ENCODE results near the gene GAB2.

Gene GAB2

DNA sequence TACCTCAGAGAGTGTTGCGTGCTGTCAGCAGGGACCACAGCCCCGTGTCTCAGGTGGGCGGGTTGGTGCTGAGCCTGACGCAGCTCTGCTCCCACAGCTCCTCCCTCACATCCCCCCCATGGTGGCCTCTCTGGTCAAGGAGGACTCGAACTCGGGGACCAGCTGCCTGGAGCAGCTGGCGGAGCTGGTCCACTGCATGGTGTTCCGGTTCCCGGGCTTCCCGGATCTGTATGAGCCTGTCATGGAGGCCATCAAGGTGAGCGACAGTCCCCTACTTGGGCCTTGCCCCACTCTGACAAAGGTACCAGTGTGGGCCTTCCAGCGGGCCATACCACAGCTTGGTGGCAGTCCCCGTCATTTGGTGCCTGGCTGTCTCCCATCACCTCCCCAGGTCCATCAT is 217.1 kb downstream of the GAB2 start:
- Histone ChIP-seq H3K36me3 (ENCODE audit: insufficient read depth, low read length) (no peaks in the 10 kb centered on the region), H3K9ac (ENCODE audit: insufficient read length) (no peak overlapping the region), H3K4me3 (no peak overlapping the region), H3K27ac (no peak overlapping the region), H3K9me3 (ENCODE audit: low read depth, low read length) (no peaks in the 10 kb centered on the region)
- TF ChIP-seq EZH2 (IDR thresholded peaks at IDR 0.05): no peak
- no peak for TF ChIP-seq FOXP2 (optimal IDR thresholded peaks at IDR 0.05; ENCODE audit: control extremely low read depth, extremely low read length, insufficient read depth)
- TF ChIP-seq POLR2AphosphoS5 (IDR thresholded peaks at IDR 0.05; ENCODE audit: borderline replicate concordance, low read depth, low read length): no peak
- no peak for DNase-seq (ENCODE audit: low read depth, low spot score)

DNA sequence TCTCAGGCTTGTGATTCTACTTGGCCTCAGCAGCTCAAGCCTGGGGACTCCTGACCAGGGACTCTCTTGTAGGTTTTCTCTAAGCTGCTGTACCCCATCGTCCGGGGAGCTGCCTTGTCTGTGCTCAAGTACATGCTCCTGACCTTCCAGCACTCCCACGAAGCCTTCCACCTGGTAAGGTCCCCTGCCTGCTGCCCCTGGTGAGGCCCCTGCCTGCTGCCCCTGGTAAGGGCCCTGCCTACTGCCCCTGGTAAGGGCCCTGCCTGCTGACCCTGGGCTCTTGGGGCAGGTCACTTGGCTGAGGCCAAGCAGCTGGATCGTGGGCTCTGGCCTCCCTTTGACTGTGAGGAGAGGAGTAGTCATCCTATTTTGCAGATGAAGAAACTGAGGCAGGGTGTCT is 217.6 kb downstream of the GAB2 start:
- DNase-seq (ENCODE audit: low read depth, low spot score): no peak
- Histone ChIP-seq H3K4me3 (no peak overlapping the region), H3K36me3 (ENCODE audit: insufficient read depth, low read length) (no peaks in the 10 kb centered on the region), H3K9ac (ENCODE audit: insufficient read length) (no peak overlapping the region), H3K27ac (no peak overlapping the region), H3K9me3 (ENCODE audit: low read depth, low read length) (no peaks in the 10 kb centered on the region)
- TF ChIP-seq EZH2 (IDR thresholded peaks at IDR 0.05): no peak
- no peak for TF ChIP-seq FOXP2 (optimal IDR thresholded peaks at IDR 0.05; ENCODE audit: control extremely low read depth, extremely low read length, insufficient read depth)
- no peak for TF ChIP-seq POLR2AphosphoS5 (IDR thresholded peaks at IDR 0.05; ENCODE audit: borderline replicate concordance, low read depth, low read length)

DNA sequence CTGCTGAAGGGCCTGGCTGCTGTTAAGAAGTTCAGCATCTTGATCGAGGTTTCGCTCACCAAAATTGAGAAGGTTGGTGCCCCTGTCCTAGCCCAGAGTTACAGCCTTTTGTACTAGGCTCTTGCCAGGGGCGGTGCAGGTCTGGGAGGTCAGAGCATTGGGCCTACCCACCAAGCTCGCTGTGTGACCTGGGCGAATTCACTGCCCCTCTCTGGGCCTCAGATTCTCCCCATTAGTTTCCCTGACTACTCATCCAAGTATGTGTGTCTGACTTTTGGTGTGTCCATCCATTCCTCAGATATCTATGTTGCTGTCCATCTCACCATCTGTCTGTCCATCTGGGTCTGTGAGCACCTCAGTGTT is 218.0 kb downstream of the GAB2 start:
- H3K9ac ChIP-seq (ENCODE audit: insufficient read length): no peak overlapping the region
- DNase-seq (ENCODE audit: low read depth, low spot score): no peak
- H3K27ac ChIP-seq: no peak overlapping the region
- no peak for TF ChIP-seq FOXP2 (optimal IDR thresholded peaks at IDR 0.05; ENCODE audit: control extremely low read depth, extremely low read length, insufficient read depth)
- no peak for TF ChIP-seq POLR2AphosphoS5 (IDR thresholded peaks at IDR 0.05; ENCODE audit: borderline replicate concordance, low read depth, low read length)
- no peak for TF ChIP-seq EZH2 (IDR thresholded peaks at IDR 0.05)
- H3K4me3 ChIP-seq: no peak overlapping the region
- no peaks in the 10 kb centered on the region for H3K36me3 ChIP-seq (ENCODE audit: insufficient read depth, low read length)
- H3K9me3 ChIP-seq (ENCODE audit: low read depth, low read length): no peaks in the 10 kb centered on the region

DNA sequence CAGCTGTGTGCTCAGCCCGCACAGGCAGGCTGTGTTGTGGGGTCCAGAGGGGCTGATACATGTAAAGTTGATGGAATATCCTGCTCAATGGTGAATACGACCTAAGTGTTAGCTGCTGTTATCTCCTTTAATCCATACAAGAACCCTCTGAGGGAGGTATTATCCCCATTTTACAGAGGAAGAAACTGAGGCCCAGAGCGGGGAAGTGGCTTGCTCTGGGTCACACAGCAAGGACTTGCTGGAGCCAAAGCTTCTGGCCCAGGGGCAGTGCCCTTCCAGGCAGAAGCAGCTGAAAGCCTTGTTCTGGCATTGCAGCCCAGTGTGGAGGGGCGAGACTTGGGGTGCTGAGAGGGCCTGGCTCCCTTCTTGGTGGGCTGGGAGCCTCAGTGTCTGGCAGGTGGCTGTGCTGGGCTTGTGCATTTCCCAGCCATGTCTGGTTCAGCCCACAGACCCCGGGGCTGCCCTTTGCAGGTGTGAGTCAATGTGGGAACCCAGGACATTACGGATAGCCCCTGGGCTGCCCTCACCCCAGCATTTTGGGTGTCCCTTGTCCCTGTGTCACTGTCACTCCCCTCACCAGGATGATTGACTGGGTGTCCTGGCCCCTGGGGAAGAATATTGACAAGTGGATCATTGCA is 218.5 kb downstream of the GAB2 start:
- H3K9me3 ChIP-seq (ENCODE audit: low read depth, low read length): no peaks in the 10 kb centered on the region
- no peak for DNase-seq (ENCODE audit: low read depth, low spot score)
- TF ChIP-seq FOXP2 (optimal IDR thresholded peaks at IDR 0.05; ENCODE audit: control extremely low read depth, extremely low read length, insufficient read depth) (no peak), POLR2AphosphoS5 (IDR thresholded peaks at IDR 0.05; ENCODE audit: borderline replicate concordance, low read depth, low read length) (no peak), EZH2 (IDR thresholded peaks at IDR 0.05) (no peak)
- no peaks in the 10 kb centered on the region for H3K36me3 ChIP-seq (ENCODE audit: insufficient read depth, low read length)
- H3K4me3 ChIP-seq: no peak overlapping the region
- no peak overlapping the region for H3K9ac ChIP-seq (ENCODE audit: insufficient read length)
- no peak overlapping the region for H3K27ac ChIP-seq

DNA sequence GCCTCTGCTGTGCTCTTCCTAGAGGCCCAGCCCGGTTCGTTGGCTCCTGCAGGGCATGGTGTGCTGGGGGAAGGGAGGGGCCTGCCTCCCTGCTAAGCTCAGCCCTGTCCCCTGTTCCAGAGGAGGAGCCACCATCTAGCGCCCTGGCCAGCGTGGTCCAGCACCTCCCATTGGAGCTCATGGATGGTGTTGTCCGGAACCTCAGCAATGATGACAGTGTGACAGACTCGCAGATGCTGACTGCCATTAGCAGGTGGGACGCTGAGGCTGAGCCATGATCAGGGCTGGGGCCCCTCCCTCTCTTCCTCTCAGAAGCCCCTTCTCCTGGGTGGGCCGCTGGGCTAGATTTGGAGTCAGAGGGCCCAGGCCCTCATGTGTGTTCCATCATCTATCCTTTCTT is 219.8 kb downstream of the GAB2 start:
- no peak for DNase-seq (ENCODE audit: low read depth, low spot score)
- no peak for TF ChIP-seq POLR2AphosphoS5 (IDR thresholded peaks at IDR 0.05; ENCODE audit: borderline replicate concordance, low read depth, low read length)
- TF ChIP-seq EZH2 (IDR thresholded peaks at IDR 0.05): no peak
- H3K4me3 ChIP-seq: no peak overlapping the region
- no peak overlapping the region for H3K9ac ChIP-seq (ENCODE audit: insufficient read length)
- H3K36me3 ChIP-seq (ENCODE audit: insufficient read depth, low read length): no peaks in the 10 kb centered on the region
- H3K27ac ChIP-seq: no peak overlapping the region
- H3K9me3 ChIP-seq (ENCODE audit: low read depth, low read length): no peaks in the 10 kb centered on the region

DNA sequence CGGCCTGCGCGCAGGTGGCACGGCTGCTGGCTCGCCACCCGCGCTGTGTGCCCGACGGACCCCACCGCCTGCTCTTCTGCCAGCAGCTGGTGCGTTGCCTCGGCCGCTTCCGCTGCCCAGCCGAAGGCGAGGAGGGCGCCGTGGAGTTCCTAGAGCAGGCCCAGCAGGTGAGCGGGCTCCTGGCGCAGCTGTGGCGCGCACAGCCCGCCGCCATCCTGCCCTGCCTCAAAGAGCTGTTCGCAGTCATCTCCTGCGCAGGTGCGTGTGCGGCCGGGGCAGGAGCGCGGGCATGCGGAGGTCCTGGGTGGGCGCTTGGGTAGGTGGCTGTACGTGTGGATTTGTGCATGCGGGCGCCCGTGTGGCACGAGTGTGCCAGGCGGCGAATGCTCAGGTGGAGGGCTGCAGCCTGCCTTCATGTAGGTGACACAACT is 220.9 kb downstream of the GAB2 start:
- no peaks in the 10 kb centered on the region for H3K9me3 ChIP-seq (ENCODE audit: low read depth, low read length)
- H3K27ac ChIP-seq: no peak overlapping the region
- H3K9ac ChIP-seq (ENCODE audit: insufficient read length): no peak overlapping the region
- H3K4me3 ChIP-seq: no peak overlapping the region
- H3K36me3 ChIP-seq (ENCODE audit: insufficient read depth, low read length): no peaks in the 10 kb centered on the region
- DNase-seq (ENCODE audit: low read depth, low spot score): no peak
- TF ChIP-seq POLR2AphosphoS5 (IDR thresholded peaks at IDR 0.05; ENCODE audit: borderline replicate concordance, low read depth, low read length) (no peak), EZH2 (IDR thresholded peaks at IDR 0.05) (no peak), FOXP2 (optimal IDR thresholded peaks at IDR 0.05; ENCODE audit: control extremely low read depth, extremely low read length, insufficient read depth) (no peak)

DNA sequence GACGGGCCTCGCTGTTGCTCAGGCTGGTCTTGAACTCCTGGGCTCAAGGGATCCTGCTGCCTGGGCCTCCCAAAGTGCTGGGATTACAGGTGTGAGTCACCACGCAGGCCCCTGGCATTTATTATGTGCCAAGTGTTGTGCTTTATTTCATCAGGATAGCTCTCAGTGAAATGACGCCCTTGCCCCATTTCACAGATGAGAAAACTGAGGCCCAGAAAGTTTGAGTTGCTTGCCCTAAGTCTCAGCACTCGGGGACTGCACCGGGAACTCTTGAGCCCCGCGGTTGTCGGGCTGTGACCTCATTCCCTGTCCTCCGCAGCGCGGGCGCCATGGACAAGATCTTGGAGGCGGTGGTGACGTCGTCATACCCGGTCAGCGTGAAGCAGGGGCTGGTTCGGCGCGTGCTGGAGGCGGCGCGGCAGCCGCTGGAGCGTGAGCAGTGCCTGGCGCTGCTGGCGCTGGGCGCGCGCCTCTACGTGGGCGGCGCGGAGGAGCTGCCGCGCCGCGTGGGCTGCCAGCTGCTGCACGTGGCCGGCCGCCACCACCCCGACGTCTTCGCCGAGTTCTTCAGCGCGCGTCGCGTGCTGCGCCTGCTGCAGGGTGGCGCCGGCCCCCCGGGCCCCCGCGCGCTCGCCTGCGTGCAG is 221.6 kb downstream of the GAB2 start:
- Histone ChIP-seq H3K36me3 (ENCODE audit: insufficient read depth, low read length) (no peaks in the 10 kb centered on the region), H3K9me3 (ENCODE audit: low read depth, low read length) (no peaks in the 10 kb centered on the region), H3K27ac (no peak overlapping the region), H3K4me3 (no peak overlapping the region), H3K9ac (ENCODE audit: insufficient read length) (no peak overlapping the region)
- DNase-seq (ENCODE audit: low read depth, low spot score): no peak
- no peak for TF ChIP-seq FOXP2 (optimal IDR thresholded peaks at IDR 0.05; ENCODE audit: control extremely low read depth, extremely low read length, insufficient read depth)
- no peak for TF ChIP-seq EZH2 (IDR thresholded peaks at IDR 0.05)
- TF ChIP-seq POLR2AphosphoS5 (IDR thresholded peaks at IDR 0.05; ENCODE audit: borderline replicate concordance, low read depth, low read length): no peak

DNA sequence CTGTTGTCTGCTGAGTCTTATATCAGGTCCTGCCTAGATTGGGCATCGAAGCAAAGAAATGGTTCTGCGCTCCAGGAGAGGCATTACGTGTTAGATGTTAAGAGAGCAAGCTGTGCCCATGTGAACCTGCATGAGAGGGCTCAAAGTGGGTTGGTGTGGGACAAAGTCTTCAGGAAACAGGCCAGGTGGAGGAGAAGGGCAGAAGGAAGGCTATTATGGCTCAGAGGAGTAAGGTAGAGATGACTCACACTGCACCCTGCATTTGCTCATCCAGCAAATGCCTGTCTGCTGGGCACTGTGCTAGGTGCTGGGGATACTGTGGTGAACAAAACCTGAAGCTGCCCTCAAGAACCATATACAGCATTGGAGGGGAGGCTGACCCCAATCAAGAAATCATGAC is 223.1 kb downstream of the GAB2 start:
- no peak for DNase-seq (ENCODE audit: low read depth, low spot score)
- no peak overlapping the region for H3K27ac ChIP-seq
- TF ChIP-seq EZH2 (IDR thresholded peaks at IDR 0.05) (no peak), FOXP2 (optimal IDR thresholded peaks at IDR 0.05; ENCODE audit: control extremely low read depth, extremely low read length, insufficient read depth) (no peak), POLR2AphosphoS5 (IDR thresholded peaks at IDR 0.05; ENCODE audit: borderline replicate concordance, low read depth, low read length) (no peak)

DNA sequence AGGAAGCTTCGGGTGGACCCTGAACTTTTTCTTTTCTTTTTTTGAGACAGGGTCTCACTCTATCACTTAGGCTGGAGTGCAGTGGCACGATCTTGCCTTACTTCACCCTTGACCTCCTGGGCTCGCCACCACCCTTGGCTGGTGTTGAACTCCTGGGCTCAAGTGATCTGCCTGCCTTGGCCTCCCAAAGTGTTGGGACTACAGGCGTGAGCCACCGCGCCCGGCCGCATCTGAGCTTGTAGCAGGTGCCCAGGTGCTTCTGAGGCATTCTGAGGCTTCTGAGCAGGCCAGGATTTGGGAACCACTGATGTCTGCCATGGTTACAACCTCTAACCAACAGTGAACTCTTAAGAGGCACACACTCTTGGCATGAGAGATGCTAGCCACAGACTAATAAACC is 223.8 kb downstream of the GAB2 start:
- no peak for DNase-seq (ENCODE audit: low read depth, low spot score)
- Histone ChIP-seq H3K4me3 (no peak overlapping the region), H3K36me3 (ENCODE audit: insufficient read depth, low read length) (no peaks in the 10 kb centered on the region), H3K9ac (ENCODE audit: insufficient read length) (no peak overlapping the region), H3K9me3 (ENCODE audit: low read depth, low read length) (no peaks in the 10 kb centered on the region), H3K27ac (no peak overlapping the region)
- TF ChIP-seq FOXP2 (optimal IDR thresholded peaks at IDR 0.05; ENCODE audit: control extremely low read depth, extremely low read length, insufficient read depth): no peak
- TF ChIP-seq POLR2AphosphoS5 (IDR thresholded peaks at IDR 0.05; ENCODE audit: borderline replicate concordance, low read depth, low read length): no peak
- TF ChIP-seq EZH2 (IDR thresholded peaks at IDR 0.05): no peak

More for the DNA sequence above, 223.1 kb downstream of the GAB2 start:
- Histone ChIP-seq H3K9ac (ENCODE audit: insufficient read length) (no peak overlapping the region), H3K9me3 (ENCODE audit: low read depth, low read length) (no peaks in the 10 kb centered on the region), H3K4me3 (no peak overlapping the region), H3K36me3 (ENCODE audit: insufficient read depth, low read length) (no peaks in the 10 kb centered on the region)

Data from SK-N-MC (cell line).